AG09309 (cell line): ENCODE data around the gene FBLN1.
"Not testable (repeated sequence)": the region's sequence is repeated elsewhere in the genome, so short reads cannot be mapped to it uniquely, and the experiment has no call there.

Source experiments
- DNase-seq: peaks from one replicate; pipeline ENCODE4 v3.0.0-alpha.2; 2010; ENCODE audit warnings: low read depth
- H3K4me3 ChIP-seq: 2 replicates; pipeline ENCODE4 v1.5.1; 2011; ENCODE audit warnings: mild to moderate bottlenecking, low read depth, low read length, moderate library complexity; ENCODE audit not compliant: control insufficient read depth
- TF ChIP-seq, protein P1 (sequence below): IDR thresholded peaks from 2 replicates; pipeline ENCODE4 v1.5.1; 2011; ENCODE audit warnings: mild to moderate bottlenecking, low read depth, low read length, inconsistent platforms; ENCODE audit not compliant: insufficient read depth, control insufficient read depth; ENCODE audit errors: missing control alignments

FBLN1 gene

DNA sequence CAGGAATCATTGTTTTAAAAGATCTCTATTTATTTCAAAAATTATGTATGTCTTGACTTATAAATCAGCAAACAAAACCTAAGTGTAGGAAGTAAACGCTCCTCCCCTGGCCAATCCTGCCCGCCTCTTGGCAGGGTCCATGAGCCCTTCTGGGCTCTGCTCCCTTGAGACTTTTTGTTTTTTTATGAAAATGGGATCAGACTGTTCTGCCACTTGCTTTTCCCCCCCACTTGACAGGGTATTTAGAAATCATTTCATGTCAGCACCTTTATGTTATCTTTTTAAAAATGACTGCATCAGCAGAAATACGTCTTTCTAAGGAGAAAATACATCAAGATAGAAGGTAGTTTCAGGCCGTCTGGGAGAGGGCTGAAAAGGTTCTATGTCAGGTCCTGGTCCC is 35.6 kb downstream of the FBLN1 start:
- no peak for DNase-seq
- TF ChIP-seq, protein P1, sequence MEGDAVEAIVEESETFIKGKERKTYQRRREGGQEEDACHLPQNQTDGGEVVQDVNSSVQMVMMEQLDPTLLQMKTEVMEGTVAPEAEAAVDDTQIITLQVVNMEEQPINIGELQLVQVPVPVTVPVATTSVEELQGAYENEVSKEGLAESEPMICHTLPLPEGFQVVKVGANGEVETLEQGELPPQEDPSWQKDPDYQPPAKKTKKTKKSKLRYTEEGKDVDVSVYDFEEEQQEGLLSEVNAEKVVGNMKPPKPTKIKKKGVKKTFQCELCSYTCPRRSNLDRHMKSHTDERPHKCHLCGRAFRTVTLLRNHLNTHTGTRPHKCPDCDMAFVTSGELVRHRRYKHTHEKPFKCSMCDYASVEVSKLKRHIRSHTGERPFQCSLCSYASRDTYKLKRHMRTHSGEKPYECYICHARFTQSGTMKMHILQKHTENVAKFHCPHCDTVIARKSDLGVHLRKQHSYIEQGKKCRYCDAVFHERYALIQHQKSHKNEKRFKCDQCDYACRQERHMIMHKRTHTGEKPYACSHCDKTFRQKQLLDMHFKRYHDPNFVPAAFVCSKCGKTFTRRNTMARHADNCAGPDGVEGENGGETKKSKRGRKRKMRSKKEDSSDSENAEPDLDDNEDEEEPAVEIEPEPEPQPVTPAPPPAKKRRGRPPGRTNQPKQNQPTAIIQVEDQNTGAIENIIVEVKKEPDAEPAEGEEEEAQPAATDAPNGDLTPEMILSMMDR, result no peak
- no peak overlapping the region for H3K4me3 ChIP-seq

DNA sequence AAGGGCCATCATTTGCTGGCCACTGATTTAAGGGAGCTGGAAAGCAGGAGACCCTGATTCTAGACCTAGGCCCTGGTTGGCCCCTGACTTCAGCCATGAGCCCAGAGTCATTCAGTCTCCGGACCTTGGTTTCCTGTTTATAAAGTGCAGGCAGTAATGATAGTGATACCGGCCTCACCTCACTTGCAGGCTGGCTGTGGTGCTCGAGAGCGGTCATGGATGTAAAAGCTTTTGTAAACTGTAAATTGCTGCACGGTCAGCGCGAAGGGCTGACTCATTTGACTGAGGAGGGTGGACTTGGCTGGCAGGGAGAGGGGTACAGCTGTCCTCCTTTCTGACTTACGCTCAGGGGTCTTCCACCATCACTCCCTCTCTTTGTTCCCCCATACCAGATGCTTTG is 37.4 kb downstream of the FBLN1 start:
- TF ChIP-seq, protein P1, result no peak
- no peak overlapping the region for H3K4me3 ChIP-seq
- DNase-seq, result no peak

DNA sequence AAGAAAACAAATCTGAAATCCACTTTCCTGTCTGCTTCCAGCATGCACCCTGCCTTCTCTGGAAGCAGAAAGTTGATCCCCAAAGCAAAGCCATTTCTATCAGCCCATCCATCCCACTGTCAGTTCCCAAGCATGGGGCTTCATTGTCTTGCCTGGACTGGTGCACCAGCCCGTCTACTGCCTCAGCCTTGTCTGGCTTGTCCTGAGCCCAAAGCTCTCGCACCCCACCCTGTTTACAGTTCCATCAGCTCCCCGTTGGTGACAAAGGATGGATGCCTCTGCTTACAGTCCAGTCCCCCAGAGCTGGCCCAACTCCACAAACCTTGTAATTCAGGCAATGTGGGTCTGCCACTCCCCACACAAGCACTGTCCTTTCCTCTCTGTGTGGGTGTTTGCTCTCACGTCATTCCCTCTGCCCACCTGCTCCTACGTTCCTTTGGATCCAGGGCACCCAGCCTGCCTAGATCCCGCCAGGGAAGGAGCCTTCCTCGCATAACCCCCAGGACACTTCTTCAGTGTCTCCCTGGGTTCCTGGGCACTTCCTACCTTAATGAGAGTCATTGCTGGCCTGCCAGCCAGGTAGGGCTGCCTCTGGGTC is 38.8 kb downstream of the FBLN1 start:
- H3K4me3 ChIP-seq, result no peak overlapping the region
- DNase-seq, result no peak

DNA sequence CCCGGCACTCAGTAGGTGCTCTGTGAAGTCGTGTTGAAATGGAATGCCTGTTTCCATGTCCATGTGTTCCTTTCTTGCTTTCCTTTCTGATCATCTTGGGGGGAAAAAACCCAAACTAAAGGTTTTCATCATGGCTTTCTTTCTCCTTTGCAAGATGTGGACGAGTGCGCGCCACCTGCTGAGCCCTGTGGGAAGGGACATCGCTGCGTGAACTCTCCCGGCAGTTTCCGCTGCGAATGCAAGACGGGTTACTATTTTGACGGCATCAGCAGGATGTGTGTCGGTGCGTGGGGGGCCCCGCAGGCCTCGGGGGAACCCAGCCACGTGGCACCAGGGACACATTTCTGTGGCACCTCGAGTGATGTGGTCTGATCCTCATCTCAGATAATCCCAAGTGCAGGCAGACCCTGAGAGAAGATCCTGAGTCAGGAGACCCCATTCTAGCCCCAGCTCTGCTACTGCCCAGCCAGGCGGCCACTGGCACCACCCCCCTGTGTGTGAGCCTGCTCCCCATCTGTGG is 39.4 kb downstream of the FBLN1 start:
- DNase-seq, result no peak
- H3K4me3 ChIP-seq, result no peak overlapping the region
- TF ChIP-seq, protein P1, result no peak

More for the DNA sequence above, 38.8 kb downstream of the FBLN1 start:
- TF ChIP-seq, protein P1, result no peak

DNA sequence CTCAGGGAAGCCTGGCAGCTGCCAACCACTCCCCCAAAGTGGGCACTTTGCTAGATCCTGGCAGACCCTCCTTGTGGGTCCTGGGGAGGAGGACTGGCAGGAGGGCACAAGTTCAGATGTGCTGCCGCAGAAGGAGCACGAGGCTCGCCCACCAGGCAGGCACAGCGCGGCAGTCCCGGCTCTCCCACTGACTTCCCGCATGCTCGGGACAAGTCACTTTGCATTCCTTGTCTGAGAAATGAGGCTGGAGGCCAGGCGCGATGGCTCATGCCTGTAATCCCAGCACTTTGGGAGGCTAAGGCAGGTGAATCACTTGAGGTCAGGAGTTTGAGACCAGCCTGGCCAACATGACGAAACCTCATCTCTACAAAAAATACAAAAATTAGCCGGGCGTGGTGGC is 40.1 kb downstream of the FBLN1 start:
- not testable (repeated sequence) for H3K4me3 ChIP-seq, DNase-seq

DNA sequence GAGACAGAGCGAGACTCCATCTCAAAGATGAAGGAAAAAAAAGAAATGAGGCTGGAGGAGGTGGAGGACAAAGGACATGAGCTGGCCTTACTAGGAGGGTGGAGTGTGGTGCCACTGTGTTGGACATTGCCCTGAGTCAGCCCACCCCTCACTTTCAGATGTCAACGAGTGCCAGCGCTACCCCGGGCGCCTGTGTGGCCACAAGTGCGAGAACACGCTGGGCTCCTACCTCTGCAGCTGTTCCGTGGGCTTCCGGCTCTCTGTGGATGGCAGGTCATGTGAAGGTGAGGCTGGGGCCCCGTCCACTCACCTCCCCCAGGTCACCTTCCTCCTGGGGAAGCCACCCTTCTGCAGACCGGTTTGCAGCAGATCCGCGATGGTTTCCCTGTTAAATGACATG is 40.6 kb downstream of the FBLN1 start:
- no peak overlapping the region for H3K4me3 ChIP-seq
- DNase-seq, result no peak
- TF ChIP-seq, protein P1, result no peak

DNA sequence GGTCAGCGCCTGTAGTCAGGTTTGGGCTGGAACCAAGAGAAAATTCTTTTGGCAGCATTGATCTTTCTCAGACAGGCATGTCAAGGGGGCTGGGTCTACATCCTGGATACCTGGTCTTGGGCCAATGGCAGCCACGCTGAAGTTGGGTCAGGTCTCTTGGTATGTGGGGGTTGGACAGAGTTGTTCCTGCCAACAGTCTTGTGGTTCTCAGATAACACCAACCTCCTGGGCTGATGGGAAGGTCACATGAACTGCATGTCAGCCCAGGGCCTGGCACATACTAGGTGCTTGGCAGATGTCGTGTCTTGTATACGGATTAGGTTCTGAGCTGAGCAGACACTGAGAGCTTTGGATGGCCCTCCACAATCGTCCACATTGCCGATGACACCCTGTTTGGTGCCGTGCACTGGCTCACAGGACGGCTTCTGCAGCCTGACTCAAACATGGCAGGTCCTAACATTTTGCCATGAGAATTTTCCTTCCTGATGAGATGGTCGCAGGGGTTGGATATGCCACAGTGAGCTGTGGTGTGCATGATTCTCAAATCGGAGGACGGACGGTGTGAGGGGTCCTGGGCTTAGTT is 42.0 kb downstream of the FBLN1 start:
- TF ChIP-seq, protein P1, result no peak
- no peak for DNase-seq
- no peak overlapping the region for H3K4me3 ChIP-seq
